NCI-H82 (cell line): ENCODE results near the gene UBAP2.

Source experiments
- DNase-seq: peaks from one replicate; lab custom pipeline; 2025; lab: John Stamatoyannopoulos, UW

The UBAP2 gene

DNA sequence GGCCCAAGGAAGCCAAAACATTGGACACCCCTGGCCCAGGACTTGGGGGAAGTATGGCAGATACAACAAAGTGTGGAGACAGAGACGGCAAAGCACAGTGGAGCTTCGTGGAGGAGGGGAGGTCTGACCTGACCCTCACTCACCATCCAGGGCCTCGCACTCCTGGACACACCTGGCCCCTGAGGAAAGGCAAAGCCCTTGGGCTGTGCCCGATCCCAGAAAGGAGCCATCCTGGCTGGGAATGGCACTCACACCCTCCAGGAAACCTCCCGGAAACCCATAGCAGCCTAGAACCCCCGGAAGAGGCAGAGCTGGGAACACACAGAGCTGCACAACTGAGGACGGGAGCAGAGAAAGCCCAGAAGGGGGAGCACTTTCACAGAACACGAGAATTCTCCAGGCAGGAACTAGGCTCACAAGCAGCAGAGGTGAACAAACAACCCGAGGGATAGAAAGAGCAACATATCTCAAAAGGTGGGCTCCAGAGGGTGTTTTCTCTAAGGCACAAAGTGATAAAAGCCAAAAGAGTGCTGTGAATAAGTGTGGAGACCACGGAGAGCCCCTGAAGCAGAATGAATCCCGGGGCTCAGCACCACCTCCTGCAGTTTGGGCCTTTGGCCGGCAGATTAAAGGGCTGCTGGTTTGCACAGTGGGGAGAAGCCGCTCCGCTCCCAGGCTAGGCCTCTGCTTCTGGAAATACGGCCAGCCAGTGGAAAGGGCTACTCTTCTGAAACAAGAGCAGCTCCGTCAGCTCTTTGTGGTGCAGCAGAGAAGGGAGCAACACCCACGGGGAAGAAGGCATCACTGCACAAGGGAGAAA lies 123.5 kb downstream of the UBAP2 start:
- peak; percentile 58 for DNase-seq

DNA sequence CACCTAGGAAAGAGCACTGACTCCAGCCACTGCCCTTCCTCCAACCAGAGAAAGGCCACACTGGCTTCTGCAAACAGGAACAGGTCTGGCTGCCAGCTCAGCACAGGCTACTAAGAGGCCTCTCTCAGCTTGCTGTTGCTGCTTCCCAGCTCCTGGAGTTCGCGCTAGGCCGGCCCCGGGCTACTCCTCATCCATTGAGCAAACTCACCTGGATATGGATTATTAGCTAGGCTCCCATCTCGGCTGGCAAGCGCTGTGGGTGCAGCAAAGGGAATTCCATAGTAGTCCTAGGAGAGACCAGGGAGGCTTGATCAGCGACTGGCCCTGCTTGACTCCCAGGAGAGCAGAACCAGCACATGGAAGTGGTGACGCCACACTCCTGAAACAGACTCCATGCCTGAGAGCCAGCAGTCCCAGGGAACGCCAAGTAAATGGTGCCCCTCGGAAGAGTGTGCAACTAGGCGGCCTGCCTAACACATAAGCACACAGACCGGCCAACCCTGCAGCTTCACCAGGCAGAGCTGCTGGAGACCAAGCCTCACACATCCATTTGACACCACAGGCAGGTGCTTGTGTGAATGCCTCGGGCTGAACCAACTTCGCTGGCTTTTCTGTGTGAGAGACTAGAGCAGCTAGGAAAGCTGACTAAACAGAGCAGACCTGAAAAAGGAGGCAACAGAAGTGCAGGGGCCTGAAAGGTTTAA lies 124.5 kb downstream of the UBAP2 start:
- DNase-seq, result no peak

DNA sequence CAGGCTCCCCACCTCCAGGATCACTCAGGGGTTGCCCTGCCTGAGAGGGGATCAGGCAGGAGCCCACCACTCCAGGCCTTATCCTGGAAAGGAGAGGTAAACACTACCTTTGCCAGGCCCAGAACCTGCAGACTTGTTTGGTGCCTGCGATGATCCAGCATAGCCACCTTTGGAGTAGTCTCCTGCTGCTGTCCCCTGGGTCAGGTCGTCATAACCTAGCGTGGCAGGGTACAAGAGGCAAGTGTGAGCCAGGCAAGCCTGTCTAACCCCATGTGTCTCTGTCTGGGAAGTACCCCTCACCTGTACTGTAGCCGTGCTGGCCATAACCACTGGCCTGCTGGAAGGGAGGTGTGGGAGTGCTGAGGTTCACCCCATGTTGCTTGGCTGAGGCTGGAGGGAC lies 125.6 kb downstream of the UBAP2 start:
- no peak for DNase-seq

DNA sequence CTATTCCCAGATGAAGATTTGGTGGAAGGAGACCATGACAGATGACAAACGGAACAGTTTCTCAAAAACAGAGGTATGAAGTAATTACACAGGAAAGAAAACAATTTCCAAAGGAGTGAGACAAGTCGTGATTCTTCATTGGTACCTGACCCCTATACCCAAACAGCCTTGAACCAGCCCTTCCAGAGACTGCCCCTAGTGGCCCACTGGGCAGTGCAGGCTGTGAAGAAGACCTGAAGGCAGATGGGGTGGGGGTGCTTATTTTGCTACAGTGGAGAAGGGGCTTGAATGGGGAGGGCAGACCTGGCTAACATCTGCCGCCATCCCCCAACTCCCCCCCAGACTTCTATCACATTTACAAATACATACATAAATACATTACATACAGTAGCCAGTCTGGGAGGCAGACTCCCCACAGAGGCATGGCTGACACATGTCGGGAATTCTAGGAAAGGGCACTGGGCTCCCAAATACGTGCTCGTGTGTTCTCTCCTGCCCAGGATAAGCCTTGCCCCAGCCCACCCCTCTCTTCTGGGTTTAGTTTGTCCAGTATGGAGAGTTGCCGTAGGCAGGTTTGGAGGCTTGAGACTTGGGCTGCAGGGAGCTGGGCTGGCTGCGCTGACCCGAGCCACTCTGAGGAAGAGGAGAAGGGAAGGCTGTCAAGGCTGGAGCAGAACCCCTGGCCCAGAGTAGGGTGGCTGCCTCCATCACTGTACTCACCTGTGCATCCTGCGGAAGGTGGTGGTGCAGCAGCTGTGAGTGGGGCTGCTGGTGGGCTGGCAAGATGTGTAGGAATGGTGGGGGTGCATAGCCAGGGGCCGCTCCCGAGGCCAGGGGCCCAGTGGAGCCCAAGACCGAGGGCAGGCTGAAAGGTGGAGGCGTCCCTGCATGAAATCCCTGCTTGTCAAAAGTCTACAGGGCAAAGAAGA lies 126.5 kb downstream of the UBAP2 start:
- peak; percentile 75 for DNase-seq

DNA sequence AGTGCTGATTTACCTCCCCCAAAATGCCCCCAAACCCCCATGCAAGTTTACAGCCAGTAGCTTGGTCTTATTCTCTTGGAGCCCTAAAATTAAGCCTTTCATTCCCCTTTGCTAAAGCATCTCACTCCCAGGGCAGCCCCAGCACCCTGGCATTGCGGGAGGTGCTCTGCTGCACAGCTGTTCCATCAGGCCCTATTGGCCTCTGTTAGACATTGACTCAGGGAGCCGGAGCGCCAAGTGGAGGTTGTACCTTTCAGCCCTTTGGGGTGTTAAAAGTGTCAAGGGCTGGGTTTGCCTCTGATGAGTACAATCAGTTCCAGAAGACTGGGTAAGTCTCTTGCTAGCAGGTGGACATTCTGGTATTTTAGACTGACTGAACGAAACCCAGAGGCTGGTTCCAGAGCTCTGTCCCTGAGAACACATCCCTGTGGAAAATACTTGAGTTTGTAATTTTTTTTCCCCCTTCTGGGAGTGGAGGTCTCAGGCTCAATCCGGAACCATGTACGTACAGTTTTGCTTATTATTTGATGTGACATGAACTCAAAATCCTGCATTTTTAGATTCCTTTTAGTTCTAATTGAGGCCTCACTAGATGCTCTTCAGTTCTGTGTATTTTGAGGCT lies 129.3 kb downstream of the UBAP2 start:
- no peak for DNase-seq

DNA sequence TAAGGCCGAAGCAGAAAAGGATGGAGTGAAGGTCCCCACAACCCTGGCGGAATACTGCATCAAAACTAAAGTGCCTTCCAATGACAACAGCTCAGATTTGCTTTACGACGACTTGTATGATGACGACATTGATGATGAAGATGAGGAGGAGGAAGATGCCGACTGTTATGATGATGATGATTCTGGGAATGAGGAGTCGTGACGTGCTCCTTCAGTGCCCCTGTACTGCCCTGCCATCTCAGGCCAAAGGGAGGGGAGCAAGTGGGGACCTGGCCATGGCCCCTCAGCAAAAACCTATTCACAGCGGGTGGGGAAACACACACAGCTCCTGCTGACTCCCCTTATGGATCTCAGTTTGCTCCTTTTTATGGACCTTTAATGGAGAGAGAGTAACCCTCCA lies 131.7 kb downstream of the UBAP2 start:
- no peak for DNase-seq

DNA sequence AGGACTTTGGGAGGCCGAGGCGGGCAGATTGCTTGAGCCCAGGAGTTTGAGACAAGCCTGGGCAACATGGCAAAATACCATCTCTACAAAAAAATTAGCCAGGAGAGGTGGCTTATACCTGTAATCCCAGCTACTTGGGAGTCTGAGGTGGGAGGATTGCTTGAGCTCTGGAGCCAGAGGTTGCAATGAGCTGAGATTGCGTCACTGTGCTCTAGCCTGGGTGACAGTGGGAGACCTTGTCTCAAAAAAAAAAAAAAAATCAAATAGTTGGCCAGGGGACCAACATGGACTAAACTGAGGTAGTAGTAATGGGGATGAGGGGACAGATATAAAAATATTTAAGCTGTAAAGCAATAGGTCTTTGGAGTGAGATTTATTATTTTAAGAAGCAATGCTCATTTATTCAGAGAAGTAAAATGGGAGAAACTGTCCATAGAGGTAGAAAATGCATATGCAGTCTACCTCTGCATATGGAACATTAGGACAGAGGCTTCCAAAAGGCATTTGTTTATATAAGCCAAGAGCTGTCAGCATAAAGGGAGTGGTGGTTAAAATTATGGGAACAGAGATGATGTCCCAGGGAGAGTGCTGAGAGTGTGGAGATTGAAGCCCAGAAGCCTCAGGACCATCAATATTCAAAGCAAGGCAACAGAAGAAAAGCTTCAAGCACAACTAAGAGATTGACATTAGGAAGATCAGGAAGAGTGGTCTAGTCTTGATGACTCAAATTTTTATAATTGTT lies 133.6 kb downstream of the UBAP2 start:
- DNase-seq, result no peak

DNA sequence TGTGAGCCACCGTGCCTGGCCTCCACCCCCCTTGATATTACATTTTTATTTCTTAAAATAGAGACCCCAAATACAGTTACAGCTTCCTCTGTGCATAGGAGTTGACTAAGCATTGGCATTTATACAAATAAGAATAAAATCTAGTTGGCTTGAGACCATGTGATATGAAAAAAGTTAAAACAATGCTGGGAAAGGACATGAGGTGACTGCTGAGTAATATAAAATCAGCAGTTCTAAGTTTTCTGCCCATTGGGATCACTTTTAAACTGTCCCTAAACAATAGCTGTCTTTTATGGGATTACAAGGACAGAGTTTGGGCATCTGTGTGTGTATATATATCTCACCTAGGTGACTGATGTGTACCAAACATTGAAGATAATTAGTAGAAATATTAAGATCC lies 135.1 kb downstream of the UBAP2 start:
- DNase-seq, result no peak

DNA sequence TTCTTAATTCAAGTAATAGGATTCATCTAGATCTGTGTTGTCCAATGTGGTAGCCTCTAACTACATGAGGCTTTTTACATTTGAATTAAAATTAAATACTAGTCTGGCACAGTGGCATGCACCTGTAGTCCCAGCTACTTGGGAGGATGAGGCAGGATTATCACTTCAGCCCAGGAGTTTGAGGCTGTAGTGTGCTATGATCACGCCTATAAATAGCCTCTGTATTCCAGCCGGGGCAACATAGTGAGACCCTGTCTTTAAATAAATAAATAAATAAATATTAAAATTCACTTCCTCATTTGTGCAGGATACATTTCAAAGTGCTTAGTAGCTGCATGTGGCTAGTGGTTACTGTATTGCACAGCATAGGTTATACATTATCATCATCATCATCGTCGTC lies 139.9 kb downstream of the UBAP2 start:
- DNase-seq, result no peak

DNA sequence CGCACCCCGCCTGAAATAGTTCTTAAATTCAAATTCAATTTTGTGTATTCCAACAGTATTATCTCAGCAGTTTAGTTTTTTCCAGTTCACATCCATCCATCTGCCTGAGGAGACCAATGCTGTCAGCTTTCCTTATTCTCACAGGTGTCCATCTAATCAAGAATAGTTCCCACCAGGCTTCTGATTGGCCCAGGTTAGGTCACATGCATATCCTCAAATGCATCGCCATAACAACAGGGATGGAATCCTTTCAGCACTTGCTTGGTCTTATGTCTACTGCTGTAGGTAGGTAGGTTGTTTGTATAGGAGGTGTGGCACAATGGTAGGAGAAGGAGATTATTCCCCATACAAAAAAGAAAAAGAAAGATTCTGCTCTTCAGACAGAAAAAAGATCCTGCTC lies 140.6 kb downstream of the UBAP2 start:
- DNase-seq, result no peak

DNA sequence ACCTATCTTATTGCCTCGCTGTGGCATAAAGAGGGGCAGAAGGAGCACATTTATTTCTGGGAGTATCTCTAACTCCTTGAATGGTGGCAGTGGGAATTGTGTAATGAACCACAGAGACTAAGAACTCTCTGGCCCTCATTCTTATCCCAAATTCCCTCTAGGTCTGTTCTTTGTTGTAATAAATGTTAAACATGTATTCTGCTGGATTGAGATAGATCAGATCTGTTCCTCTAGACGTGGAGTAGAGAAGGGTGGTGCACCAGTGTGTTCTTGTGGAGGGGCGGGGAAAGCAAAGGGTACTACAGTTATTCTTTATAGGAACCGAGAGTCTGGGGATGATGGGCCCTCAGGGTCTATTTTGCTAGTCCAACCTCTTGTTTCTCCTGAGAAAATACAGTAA lies 141.3 kb downstream of the UBAP2 start:
- DNase-seq, result no peak

DNA sequence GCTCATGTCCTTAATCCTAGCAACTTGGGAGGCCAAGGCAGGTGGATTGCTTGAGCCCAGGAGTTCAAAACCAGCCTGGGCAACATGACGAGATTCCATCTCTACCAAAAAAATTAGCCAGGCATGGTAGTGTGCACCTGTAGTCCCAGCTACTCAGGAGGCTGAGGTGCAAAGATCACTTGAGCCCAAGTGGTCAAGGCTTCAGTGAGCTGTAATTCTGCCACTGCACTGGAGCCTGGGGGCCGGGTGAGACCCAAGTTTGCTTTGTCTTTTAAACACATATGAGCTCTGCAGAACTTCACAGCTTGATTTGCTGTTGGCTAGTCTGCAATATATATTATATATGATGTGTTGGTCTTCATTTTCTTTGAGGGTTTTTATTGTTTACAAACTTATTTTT lies 141.9 kb downstream of the UBAP2 start:
- DNase-seq, result no peak

DNA sequence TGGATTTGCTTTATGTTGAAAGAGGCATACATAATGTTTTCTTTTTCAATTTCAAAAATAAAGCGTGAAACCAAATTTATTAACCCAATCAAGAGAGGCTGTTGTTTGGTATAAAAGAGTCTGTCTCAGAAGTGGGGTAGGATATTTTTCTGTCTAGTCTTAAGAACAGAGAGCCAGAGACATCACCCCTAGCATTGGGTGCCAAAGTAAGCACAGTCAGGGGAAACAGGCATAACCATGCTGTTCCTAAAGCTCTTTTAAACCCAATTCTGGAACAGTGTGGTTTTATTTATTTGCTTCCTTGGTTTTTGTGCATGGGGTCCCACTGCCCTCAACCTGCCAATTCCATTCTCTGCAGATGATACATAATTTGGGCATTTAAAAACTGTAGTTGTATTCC lies 143.6 kb downstream of the UBAP2 start:
- no peak for DNase-seq

DNA sequence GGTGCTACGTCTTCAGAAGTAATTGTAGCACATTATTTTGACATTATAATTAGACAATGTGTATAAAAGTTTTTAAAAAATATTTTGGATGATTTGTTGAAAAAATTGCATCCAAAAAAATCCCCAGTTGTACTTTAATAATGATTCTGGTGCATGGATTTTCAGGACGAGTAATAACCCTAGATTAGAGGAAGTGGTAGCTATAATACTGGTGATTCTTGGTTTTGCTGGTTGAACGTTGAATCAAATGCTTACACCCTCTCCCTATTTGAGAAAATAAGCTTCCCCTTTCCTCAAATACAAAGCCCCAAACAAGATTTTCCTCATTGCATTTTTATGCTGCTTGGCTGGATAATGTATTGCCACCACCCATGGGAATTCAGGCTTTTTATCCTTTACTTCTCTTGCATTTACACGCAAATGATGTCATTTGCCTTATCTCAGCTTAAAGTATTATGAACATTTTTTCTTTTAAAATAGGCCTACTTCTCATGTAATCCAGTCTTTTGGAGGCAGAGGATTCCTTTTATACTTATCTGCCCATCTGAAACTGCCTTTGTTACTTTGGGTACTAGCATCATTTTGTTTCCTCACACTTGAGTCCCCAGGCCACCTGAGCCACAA lies 145.4 kb downstream of the UBAP2 start:
- DNase-seq, result no peak

DNA sequence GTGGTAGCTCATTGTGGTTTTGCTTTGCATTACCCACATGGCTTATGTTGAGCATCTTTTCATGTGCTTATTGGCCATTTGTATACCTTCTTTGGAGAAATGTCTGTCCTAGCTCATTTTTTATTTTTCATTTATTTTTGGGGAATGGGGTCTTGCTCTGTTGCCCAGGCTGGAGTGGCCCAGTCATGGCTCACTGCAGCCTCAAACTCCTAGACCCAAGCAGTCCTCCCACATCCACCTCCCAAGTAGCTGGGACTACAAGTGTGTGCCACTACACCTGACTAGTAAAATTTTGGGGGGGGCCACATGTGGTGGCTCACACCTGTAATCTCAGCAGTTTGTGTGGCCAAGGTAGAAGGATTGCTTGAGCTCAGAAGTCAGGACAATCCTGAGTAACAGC lies 154.4 kb downstream of the UBAP2 start:
- no peak for DNase-seq

DNA sequence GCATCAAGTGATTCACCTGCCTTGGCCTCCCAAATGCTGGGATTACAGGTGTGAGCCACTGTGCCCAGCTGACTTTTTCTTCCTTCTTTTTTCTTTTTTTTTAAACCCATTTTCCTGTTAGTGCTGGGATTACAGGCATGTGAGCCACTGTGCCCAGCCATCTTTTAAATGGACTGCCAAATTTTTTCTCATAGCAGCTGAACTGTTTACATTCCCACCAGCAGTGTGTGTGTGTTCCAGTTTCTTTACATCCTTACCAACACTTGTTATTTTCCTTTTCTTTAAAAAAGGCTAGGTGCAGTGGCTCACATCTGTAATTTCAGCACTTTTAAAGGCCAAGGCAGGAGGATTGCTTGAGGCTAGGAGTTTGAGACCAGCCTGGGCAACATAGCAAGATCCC lies 154.8 kb downstream of the UBAP2 start:
- no peak for DNase-seq

DNA sequence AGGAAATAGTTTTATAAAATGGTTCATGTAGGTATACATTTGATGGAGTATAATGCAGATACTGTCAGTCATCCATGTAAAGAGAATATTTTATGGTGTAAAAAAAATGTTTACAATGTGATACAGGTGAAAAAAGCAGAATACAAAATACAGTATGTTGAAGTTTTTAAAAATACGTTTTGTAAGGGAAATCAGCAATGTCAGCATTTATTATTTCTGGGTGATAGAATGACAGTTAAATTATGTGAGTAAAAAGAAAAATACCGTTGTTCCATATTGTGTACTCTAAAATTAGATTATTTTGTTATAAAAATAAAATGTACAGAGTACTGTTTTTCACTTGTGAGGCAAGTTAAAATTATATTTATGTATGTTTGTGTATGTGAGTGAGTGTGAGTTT lies 162.7 kb downstream of the UBAP2 start:
- no peak for DNase-seq

DNA sequence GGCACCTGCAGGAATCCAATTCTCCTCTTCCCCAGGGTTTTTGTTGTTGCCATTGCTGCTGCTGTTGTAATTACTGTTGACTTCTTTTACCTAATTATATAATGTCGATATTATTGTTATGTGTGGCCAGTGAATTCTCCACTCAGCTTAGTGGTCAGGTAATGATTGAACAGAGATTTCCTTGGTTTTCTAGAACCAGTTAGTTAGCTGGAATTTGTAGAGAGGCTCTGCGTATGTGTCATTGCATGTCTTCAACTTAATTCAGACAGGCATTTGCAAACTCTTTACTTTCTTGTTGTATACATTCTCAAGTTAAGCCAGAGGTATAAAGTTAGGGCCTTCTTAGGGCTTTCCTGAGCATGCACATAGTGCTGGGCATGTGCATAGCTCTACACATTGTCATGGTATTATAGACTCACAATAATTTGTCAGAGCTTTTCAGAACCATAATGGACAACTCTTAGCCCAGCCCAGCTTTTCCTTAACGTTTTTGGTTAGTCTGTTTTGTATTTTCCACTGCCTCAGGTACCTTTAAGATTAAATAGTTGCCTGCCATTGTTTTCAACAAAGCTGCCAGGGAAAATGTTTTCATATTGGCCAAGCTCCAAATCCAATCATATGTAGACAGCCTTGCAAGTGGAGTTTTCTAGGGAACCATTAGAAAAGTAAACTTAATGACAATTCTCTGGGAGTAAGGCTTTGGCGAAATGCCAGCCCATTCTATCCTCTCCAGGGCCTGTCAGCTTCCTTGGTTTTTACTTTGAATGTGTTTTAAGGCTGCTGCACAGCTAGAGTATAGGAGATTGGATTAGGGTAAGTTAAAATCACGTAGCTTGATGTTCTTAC lies 163.6 kb downstream of the UBAP2 start:
- DNase-seq, result peak; percentile 79

DNA sequence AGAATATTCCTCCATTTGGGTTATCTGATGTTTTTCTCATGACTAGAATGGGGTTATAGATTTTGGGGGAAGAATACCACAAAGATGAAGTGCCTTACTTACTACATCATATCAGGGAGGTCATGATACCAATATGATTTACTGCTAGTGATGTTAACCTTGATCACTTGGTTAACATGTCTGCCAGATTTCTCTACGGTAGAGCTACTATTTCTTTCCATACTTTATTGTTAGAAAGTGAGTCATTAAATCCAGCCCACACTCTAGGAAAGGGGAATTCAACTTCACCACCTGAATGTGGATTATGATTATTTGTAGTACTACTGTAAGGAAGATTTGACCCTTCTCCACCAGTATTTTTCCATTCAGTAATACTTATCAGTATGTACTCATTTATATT lies 167.1 kb downstream of the UBAP2 start:
- no peak for DNase-seq
